HepG2 (cell line): Measurements from ENCODE around the gene MYO1E. TPM values are rescaled to one million over a fixed set of nuclear protein-coding genes. Genes with fewer than 3 reads are reported as not detected.

Experiments
- ADNP ChIP-seq: sonication (generic); formaldehyde crosslinking; IDR thresholded peaks from 2 replicates; pipeline ENCODE4 v1.4.0; 2020; ENCODE audit warnings: missing genetic modification reagents
- AFF4 ChIP-seq: sonication (generic); formaldehyde crosslinking; IDR thresholded peaks from 2 replicates; pipeline ENCODE4 v1.4.0; 2020; ENCODE audit warnings: missing genetic modification reagents
- CREB1 ChIP-seq, 2 experiments: fragments of 450-650 bp in 1 of 2; IDR thresholded peaks; 2 replicates each; pipeline ENCODE4 v1.6.1; 2016 to 2017; ENCODE audit warnings: control low read depth in 1 of 2, mild to moderate bottlenecking in 1 of 2, missing compliant biosample characterization in 1 of 2, missing genetic modification characterization in 1 of 2
- HOXD1 ChIP-seq: sonication (generic); formaldehyde crosslinking; IDR thresholded peaks from 2 replicates; pipeline ENCODE4 v1.5.0; 2020; ENCODE audit warnings: missing genetic modification reagents
- IKZF5 ChIP-seq: IDR thresholded peaks from 2 replicates; pipeline ENCODE4 v1.6.1; 2018; ENCODE audit warnings: missing genetic modification reagents, mild to moderate bottlenecking, missing compliant biosample characterization
- MYPOP ChIP-seq: sonication (generic); formaldehyde crosslinking; IDR thresholded peaks from 2 replicates; pipeline ENCODE4 v1.8.1; 2023; ENCODE audit warnings: mild to moderate bottlenecking, moderate library complexity, missing genetic modification reagents
- NR2F2 ChIP-seq: IDR thresholded peaks from 2 replicates; pipeline ENCODE4 v1.6.1; 2012; ENCODE audit warnings: low read depth, inconsistent platforms, borderline replicate concordance
- POLR2G ChIP-seq: fragments of 200-400 bp; formaldehyde crosslinking; IDR thresholded peaks from 2 replicates; pipeline ENCODE4 v1.6.1; 2018; ENCODE audit warnings: mild to moderate bottlenecking, low read depth, low read length, moderate library complexity
- SKIL ChIP-seq: sonication (generic); formaldehyde crosslinking; IDR thresholded peaks from 2 replicates; pipeline ENCODE4 v1.8.0; 2022; ENCODE audit warnings: missing genetic modification reagents, mild to moderate bottlenecking, moderate library complexity, borderline replicate concordance
- TAF1 ChIP-seq: sonication (generic); formaldehyde crosslinking; IDR thresholded peaks from 2 replicates; pipeline ENCODE4 v1.4.0; 2020; ENCODE audit warnings: missing genetic modification reagents
- THAP7 ChIP-seq: sonication (generic); formaldehyde crosslinking; IDR thresholded peaks from 2 replicates; pipeline ENCODE4 v1.8.1; 2023; ENCODE audit warnings: mild to moderate bottlenecking, missing genetic modification reagents
- ZNF234 ChIP-seq: sonication (generic); formaldehyde crosslinking; conservative IDR thresholded peaks from 2 replicates; pipeline ENCODE4 v1.5.1; 2020; ENCODE audit warnings: mild to moderate bottlenecking, missing genetic modification reagents
- ZNF512 ChIP-seq: sonication (generic); formaldehyde crosslinking; IDR thresholded peaks from 2 replicates; pipeline ENCODE4 v1.4.0; 2020; ENCODE audit warnings: mild to moderate bottlenecking, missing genetic modification reagents
- ZNF549 ChIP-seq: sonication (generic); formaldehyde crosslinking; IDR thresholded peaks from 2 replicates; pipeline ENCODE4 v1.5.0; 2020; ENCODE audit warnings: missing genetic modification reagents
- ZNF564 ChIP-seq: sonication (generic); formaldehyde crosslinking; IDR thresholded peaks from 2 replicates; pipeline ENCODE4 v1.8.1; 2023; ENCODE audit warnings: mild to moderate bottlenecking, missing genetic modification reagents
- ZSCAN9 ChIP-seq: IDR thresholded peaks from 2 replicates; pipeline ENCODE4 v1.6.1; 2016; ENCODE audit warnings: borderline replicate concordance
- polyA plus RNA-seq, 8 experiments: library from polyadenylated mRNA; depleted of rRNA in 3 of 8; stranded (reverse) in 7 of 8; unstranded in 1 of 8; fragments of >200 nt; fragmentation: Illumina TruSeq in 4 of 8; extraction: Trizol in 4 of 8; gene quantifications; 2 replicates each; pipeline versions ENCODE4 v1.2.1 to v1.2.3, GENCODE V29; 2011 to 2016; ENCODE audit warnings: low read depth in 4 of 8, missing spikeins in 1 of 8, mixed read lengths in 1 of 8; ENCODE audit not compliant: insufficient read depth in 1 of 8
- total RNA-seq, 5 experiments: library from RNA; depleted of rRNA; stranded (reverse); fragments of >200 nt; fragmentation: Illumina TruSeq; extraction: Trizol; gene quantifications; 2 replicates each; pipeline ENCODE4 v1.2.3, GENCODE V29; 2016; ENCODE audit warnings: low read depth in 1 of 5

MYO1E gene
- total and polyA plus RNA-seq, 2 of the 13 experiments (the other 11 are each of a cell fraction or from before 2014, with no cell fraction given), result 15.7 to 25.1 TPM

- TF ChIP-seq ZNF512 (no peak), TAF1 (CRISPR knock-in tag) (peak; percentile 90; the same call in 1 of the 2 replicates), MYPOP (CRISPR knock-in tag) (no peak), ZNF549 (CRISPR knock-in tag) (no peak), ADNP (CRISPR knock-in tag) (no peak), THAP7 (CRISPR knock-in tag) (peak; percentile 60; the same call in 1 of the 2 replicates), IKZF5 (CRISPR knock-in tag) (no peak), ZNF564 (CRISPR knock-in tag) (0 out of 2 replicates have a peak, but pooled peaks have one; percentile 56), SKIL (peak; percentile 57; the same call in 1 of the 2 replicates), NR2F2 (no peak), CREB1 (IDR thresholded peaks at IDR 0.05) (peak; percentile 26; the same call in 1 of the 2 replicates), CREB1 (CRISPR knock-in tag; IDR thresholded peaks at IDR 0.05) (peak; percentile 88), AFF4 (CRISPR knock-in tag) (no peak; the same call in 1 of the 2 replicates), HOXD1 (CRISPR knock-in tag) (no peak), POLR2G (peak; percentile 89), ZSCAN9 (CRISPR knock-in tag) (0 out of 2 replicates have a peak, but pooled peaks have one; percentile 20), ZNF234 (CRISPR knock-in tag) (no peak)
Measured at GRCh38 chr15:59372352-59373211, at the start of gene MYO1E (continued).
